Measurements from ENCODE around the gene GNB1. TPM values are rescaled to one million over a fixed set of nuclear protein-coding genes. Genes with fewer than 3 reads are reported as not detected.

Gene GNB1
- total and polyA plus RNA-seq, 12 donors: 64.9 to 228 (median 168) TPM

GRCh38 chr1:1880617-1881312 lies 10.1 kb downstream of the GNB1 start:
- Histone ChIP-seq H3K4me3 (no peak overlapping the region), H3K9me3 (no peaks in the 10 kb centered on the region), H3K27me3 (no peaks in the 10 kb centered on the region), H3K4me1 (peaks cover 15 to 100% (median 95%) of the 10 kb centered on the region in 9 donors), H3K27ac (no peak overlapping the region), H3K36me3 (peaks cover 0 to 45% (median 0%) of the 10 kb centered on the region in 9 donors)
- 45 to 54% methylated on average over 13 of the region's 13 CpGs for WGBS, 2 donors
- intact Hi-C loops (cut with DNase I): loop anchor here in 2 of 10 donors (10.0 kb wide), 1 partner anchor 46 kb away; no protein-coding TSS in a partner anchor
- ATAC-seq: peak in 2 of 8 donors; percentile 16 to 25
- DNase-seq: no peak
- no peak for TF ChIP-seq CTCF (IDR thresholded peaks at IDR 0.05)

DNA sequence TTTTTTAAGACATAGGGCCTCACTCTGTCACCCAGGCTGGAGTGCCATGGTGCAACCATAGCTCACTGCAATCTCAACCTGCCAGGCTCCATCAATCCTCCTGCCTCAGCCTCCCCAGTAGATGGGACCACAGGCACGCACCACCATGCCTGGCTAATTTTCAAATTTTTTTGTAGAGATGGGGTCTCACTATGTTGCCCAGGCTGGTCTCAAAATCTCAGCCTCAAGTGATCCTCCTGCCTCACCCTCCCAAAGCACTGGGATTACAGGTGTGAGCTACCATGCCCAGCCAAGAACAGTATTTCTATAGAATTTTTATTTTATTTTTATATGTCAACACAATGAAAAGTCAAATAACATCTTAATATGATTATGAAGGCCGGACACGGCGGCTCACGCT lies 10.9 kb downstream of the GNB1 start:
- no peak for TF ChIP-seq CTCF (IDR thresholded peaks at IDR 0.05)
- 96 to 97% methylated on average over 5 of the region's 5 CpGs for WGBS, 2 donors
- no peaks in the 10 kb centered on the region for H3K9me3 ChIP-seq
- DNase-seq (no peak), ATAC-seq (no peak)
- peaks cover 0 to 49% (median 4%) of the 10 kb centered on the region in 9 donors for H3K36me3 ChIP-seq
- no peaks in the 10 kb centered on the region for H3K27me3 ChIP-seq
- H3K4me1 ChIP-seq: peaks cover 15 to 100% (median 95%) of the 10 kb centered on the region in 9 donors
- intact Hi-C loops (cut with DNase I): loop anchor here in 2 of 10 donors (10.0 kb wide), 1 partner anchor 45 kb away; no protein-coding TSS in a partner anchor
- no peak overlapping the region for H3K4me3 ChIP-seq
- no peak overlapping the region for H3K27ac ChIP-seq

GRCh38 chr1:1877865-1878436 lies 12.9 kb downstream of the GNB1 start:
- intact Hi-C loops (cut with DNase I): no loop called here
- DNase-seq (no peak), ATAC-seq (no peak)
- H3K27me3 ChIP-seq: no peaks in the 10 kb centered on the region
- no peak overlapping the region for H3K27ac ChIP-seq
- peaks cover 0 to 59% (median 4%) of the 10 kb centered on the region in 9 donors for H3K36me3 ChIP-seq
- H3K4me3 ChIP-seq: no peak overlapping the region
- H3K9me3 ChIP-seq: no peaks in the 10 kb centered on the region
- TF ChIP-seq CTCF (IDR thresholded peaks at IDR 0.05): no peak
- WGBS, 2 donors: 74 to 77% methylated on average over 5 of the region's 5 CpGs
- peaks cover 19 to 99% (median 95%) of the 10 kb centered on the region in 9 donors for H3K4me1 ChIP-seq

- DNase-seq (no peak), ATAC-seq (no peak)
- Histone ChIP-seq H3K36me3 (peaks cover 0 to 58% (median 4%) of the 10 kb centered on the region in 9 donors), H3K9me3 (no peaks in the 10 kb centered on the region), H3K27ac (peak overlapping the region in 1 of 10 donors; percentile 3), H3K4me3 (no peak overlapping the region), H3K27me3 (no peaks in the 10 kb centered on the region), H3K4me1 (peaks cover 23 to 99% (median 95%) of the 10 kb centered on the region in 9 donors)
- no peak for TF ChIP-seq CTCF (IDR thresholded peaks at IDR 0.05)
- intact Hi-C loops (cut with DNase I): no loop called here
- 69 to 71% methylated on average over 11 of the region's 11 CpGs for whole genome bisulfite sequencing, 2 donors
Observed at GRCh38 chr1:1876335-1876930, 14.5 kb downstream of the GNB1 start.

Measured in heart right ventricle (tissue), 16 donors.